Measurements from ENCODE around the gene PIBF1. TPM values are rescaled to one million over a fixed set of nuclear protein-coding genes. Genes with fewer than 3 reads are reported as not detected.

The PIBF1 gene
- total and polyA plus RNA-seq, 4 donors: 3.1 to 18.3 (median 6.5) TPM

DNA sequence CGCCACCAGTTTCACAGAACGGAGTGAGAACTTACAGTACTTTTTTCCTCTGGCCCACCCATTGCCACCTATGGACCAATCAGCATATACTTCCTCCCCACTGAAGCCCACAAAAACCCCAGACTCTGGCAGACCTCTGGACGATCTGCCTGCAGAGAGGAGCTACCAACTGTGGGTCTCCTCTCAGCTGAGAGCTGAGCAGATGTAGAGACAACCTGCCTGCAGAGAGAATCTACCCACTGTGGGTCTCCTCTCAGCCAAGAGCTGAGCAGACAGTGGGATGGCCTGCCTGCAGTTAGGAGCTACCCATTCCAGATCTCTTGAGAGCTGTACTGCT lies 69.7 kb downstream of the PIBF1 start:
- H3K4me1 ChIP-seq (ENCODE audit: control insufficient read depth in 4 of 4, insufficient read depth in 4 of 4, low read length in 3 of 4): peaks cover 0 to 9% (median 3%) of the 10 kb centered on the region in 4 donors
- no peak for DNase-seq (ENCODE audit: low spot score)
- H3K27me3 ChIP-seq (ENCODE audit: control insufficient read depth in 4 of 4, insufficient read depth in 4 of 4, low read length in 3 of 4): no peaks in the 10 kb centered on the region
- 89% methylated on average over 3 of the region's 3 CpGs for whole genome bisulfite sequencing
- peaks cover 0 to 12% (median 6%) of the 10 kb centered on the region in 4 donors for H3K36me3 ChIP-seq (ENCODE audit: control insufficient read depth in 4 of 4, insufficient read depth in 3 of 4, low read depth in 1 of 4, low read length in 3 of 4)
- peaks cover 0 to 1% (median 0%) of the 10 kb centered on the region in 4 donors for H3K9me3 ChIP-seq (ENCODE audit: control insufficient read depth in 4 of 4, low read length in 3 of 4)
- no peak overlapping the region for H3K4me3 ChIP-seq (ENCODE audit: low read depth in 1 of 3, low read length in 3 of 3)
- no peak overlapping the region for H3K27ac ChIP-seq (ENCODE audit: low read depth in 1 of 2, low read length in 2 of 2)
- TF ChIP-seq JUND (IDR thresholded peaks at IDR 0.05): no peak
- TF ChIP-seq, protein P1, sequence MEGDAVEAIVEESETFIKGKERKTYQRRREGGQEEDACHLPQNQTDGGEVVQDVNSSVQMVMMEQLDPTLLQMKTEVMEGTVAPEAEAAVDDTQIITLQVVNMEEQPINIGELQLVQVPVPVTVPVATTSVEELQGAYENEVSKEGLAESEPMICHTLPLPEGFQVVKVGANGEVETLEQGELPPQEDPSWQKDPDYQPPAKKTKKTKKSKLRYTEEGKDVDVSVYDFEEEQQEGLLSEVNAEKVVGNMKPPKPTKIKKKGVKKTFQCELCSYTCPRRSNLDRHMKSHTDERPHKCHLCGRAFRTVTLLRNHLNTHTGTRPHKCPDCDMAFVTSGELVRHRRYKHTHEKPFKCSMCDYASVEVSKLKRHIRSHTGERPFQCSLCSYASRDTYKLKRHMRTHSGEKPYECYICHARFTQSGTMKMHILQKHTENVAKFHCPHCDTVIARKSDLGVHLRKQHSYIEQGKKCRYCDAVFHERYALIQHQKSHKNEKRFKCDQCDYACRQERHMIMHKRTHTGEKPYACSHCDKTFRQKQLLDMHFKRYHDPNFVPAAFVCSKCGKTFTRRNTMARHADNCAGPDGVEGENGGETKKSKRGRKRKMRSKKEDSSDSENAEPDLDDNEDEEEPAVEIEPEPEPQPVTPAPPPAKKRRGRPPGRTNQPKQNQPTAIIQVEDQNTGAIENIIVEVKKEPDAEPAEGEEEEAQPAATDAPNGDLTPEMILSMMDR (IDR thresholded peaks at IDR 0.05; ENCODE audit: low read depth, low read length, missing input control): no peak
- H3K9ac ChIP-seq (ENCODE audit: low read depth in 1 of 2, low read length in 2 of 2): no peak overlapping the region

DNA sequence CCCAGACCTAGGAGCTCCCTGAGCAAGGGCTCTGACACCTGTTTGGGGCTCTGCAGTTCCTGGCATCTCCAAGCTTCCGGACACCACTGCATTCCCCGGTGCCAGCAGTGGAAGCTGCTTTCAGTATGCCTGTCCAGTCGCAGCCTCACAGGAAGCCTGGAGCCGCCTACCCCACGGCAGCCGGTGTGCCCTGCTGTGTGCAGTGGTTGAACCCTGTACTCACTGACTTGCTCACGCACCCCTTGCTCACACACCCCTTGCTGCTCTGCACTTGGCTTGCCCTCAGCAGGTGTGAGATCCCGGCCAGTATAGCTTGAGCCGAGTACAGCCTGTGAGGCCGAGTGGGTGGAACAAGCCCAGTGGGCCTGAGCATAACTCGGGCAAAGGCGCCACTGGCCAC lies 70.3 kb downstream of the PIBF1 start:
- peak overlapping the region in 1 of 2 donors; percentile 47 for H3K27ac ChIP-seq (ENCODE audit: low read depth in 1 of 2, low read length in 2 of 2)
- peaks cover 0 to 1% (median 0%) of the 10 kb centered on the region in 4 donors for H3K9me3 ChIP-seq (ENCODE audit: control insufficient read depth in 4 of 4, low read length in 3 of 4)
- DNase-seq (ENCODE audit: low spot score): no peak
- H3K4me1 ChIP-seq (ENCODE audit: control insufficient read depth in 4 of 4, insufficient read depth in 4 of 4, low read length in 3 of 4): peaks cover 0 to 9% (median 3%) of the 10 kb centered on the region in 4 donors
- no peak overlapping the region for H3K4me3 ChIP-seq (ENCODE audit: low read depth in 1 of 3, low read length in 3 of 3)
- peaks cover 0 to 12% (median 4%) of the 10 kb centered on the region in 4 donors for H3K36me3 ChIP-seq (ENCODE audit: control insufficient read depth in 4 of 4, insufficient read depth in 3 of 4, low read depth in 1 of 4, low read length in 3 of 4)
- TF ChIP-seq RAD21 (IDR thresholded peaks at IDR 0.05) (no peak), FOXA2 (IDR thresholded peaks at IDR 0.05) (no peak), TAF1 (conservative IDR thresholded peaks at IDR 0.05) (no peak), JUND (IDR thresholded peaks at IDR 0.05) (no peak), NR2F2 (IDR thresholded peaks at IDR 0.05) (no peak), RXRA (IDR thresholded peaks at IDR 0.05) (no peak), GABPA (IDR thresholded peaks at IDR 0.05 in 1 of 2, conservative IDR thresholded peaks at IDR 0.05 in 1 of 2) (no peak), HNF4A (conservative IDR thresholded peaks at IDR 0.05) (no peak), EGR1 (IDR thresholded peaks at IDR 0.05; ENCODE audit: low read depth in 2 of 2) (no peak), SP1 (IDR thresholded peaks at IDR 0.05) (no peak), HNF4G (IDR thresholded peaks at IDR 0.05) (no peak)
- TF ChIP-seq, protein P2, sequence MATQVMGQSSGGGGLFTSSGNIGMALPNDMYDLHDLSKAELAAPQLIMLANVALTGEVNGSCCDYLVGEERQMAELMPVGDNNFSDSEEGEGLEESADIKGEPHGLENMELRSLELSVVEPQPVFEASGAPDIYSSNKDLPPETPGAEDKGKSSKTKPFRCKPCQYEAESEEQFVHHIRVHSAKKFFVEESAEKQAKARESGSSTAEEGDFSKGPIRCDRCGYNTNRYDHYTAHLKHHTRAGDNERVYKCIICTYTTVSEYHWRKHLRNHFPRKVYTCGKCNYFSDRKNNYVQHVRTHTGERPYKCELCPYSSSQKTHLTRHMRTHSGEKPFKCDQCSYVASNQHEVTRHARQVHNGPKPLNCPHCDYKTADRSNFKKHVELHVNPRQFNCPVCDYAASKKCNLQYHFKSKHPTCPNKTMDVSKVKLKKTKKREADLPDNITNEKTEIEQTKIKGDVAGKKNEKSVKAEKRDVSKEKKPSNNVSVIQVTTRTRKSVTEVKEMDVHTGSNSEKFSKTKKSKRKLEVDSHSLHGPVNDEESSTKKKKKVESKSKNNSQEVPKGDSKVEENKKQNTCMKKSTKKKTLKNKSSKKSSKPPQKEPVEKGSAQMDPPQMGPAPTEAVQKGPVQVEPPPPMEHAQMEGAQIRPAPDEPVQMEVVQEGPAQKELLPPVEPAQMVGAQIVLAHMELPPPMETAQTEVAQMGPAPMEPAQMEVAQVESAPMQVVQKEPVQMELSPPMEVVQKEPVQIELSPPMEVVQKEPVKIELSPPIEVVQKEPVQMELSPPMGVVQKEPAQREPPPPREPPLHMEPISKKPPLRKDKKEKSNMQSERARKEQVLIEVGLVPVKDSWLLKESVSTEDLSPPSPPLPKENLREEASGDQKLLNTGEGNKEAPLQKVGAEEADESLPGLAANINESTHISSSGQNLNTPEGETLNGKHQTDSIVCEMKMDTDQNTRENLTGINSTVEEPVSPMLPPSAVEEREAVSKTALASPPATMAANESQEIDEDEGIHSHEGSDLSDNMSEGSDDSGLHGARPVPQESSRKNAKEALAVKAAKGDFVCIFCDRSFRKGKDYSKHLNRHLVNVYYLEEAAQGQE (IDR thresholded peaks at IDR 0.05): no peak
- TF ChIP-seq, protein P3, sequence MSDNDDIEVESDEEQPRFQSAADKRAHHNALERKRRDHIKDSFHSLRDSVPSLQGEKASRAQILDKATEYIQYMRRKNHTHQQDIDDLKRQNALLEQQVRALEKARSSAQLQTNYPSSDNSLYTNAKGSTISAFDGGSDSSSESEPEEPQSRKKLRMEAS (IDR thresholded peaks at IDR 0.05): no peak
- TF ChIP-seq, protein P4, sequence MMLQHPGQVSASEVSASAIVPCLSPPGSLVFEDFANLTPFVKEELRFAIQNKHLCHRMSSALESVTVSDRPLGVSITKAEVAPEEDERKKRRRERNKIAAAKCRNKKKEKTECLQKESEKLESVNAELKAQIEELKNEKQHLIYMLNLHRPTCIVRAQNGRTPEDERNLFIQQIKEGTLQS (IDR thresholded peaks at IDR 0.05): no peak
- TF ChIP-seq, protein P1 (IDR thresholded peaks at IDR 0.05; ENCODE audit: low read depth, low read length, missing input control): no peak
- H3K9ac ChIP-seq (ENCODE audit: low read depth in 1 of 2, low read length in 2 of 2): no peak overlapping the region
- 91% methylated on average over 12 of the region's 12 CpGs for WGBS
- no peaks in the 10 kb centered on the region for H3K27me3 ChIP-seq (ENCODE audit: control insufficient read depth in 4 of 4, insufficient read depth in 4 of 4, low read length in 3 of 4)
